ENCODE measurements around the gene CCDC85A.

CCDC85A gene

GRCh38 chr2:56314371-56314770 lies 130.6 kb downstream of the CCDC85A start:
- DNase-seq = no peak

- no peak for DNase-seq
Measured at GRCh38 chr2:56314796-56315195, 131.0 kb downstream of the CCDC85A start.

GRCh38 chr2:56315376-56315775 lies 131.6 kb downstream of the CCDC85A start:
- DNase-seq = no peak

- DNase-seq = no peak
Measured at GRCh38 chr2:56316011-56316410, 132.2 kb downstream of the CCDC85A start.

GRCh38 chr2:56318147-56318546 lies 134.4 kb downstream of the CCDC85A start:
- DNase-seq = no peak

- DNase-seq = no peak
Measured at GRCh38 chr2:56325661-56326345, 142.0 kb downstream of the CCDC85A start.

- DNase-seq = no peak
Measured at GRCh38 chr2:56326346-56326741, 142.6 kb downstream of the CCDC85A start.

GRCh38 chr2:56331810-56332209 lies 148.0 kb downstream of the CCDC85A start:
- no peak for DNase-seq

- DNase-seq = no peak
Measured at GRCh38 chr2:56333812-56334485, 150.2 kb downstream of the CCDC85A start.

GRCh38 chr2:56334622-56335021 lies 150.8 kb downstream of the CCDC85A start:
- DNase-seq = no peak

GRCh38 chr2:56335101-56335500 lies 151.3 kb downstream of the CCDC85A start:
- DNase-seq = no peak

GRCh38 chr2:56337342-56337741 lies 153.6 kb downstream of the CCDC85A start:
- DNase-seq = no peak

- DNase-seq = no peak
Measured at GRCh38 chr2:56338232-56338631, 154.4 kb downstream of the CCDC85A start.

- DNase-seq = no peak
Measured at GRCh38 chr2:56344771-56345170, 161.0 kb downstream of the CCDC85A start.

GRCh38 chr2:56347881-56348280 lies 164.1 kb downstream of the CCDC85A start:
- DNase-seq = no peak

- no peak for DNase-seq
Measured at GRCh38 chr2:56348392-56349210, 164.8 kb downstream of the CCDC85A start.

GRCh38 chr2:56357655-56358295 lies 174.0 kb downstream of the CCDC85A start:
- DNase-seq = no peak

- no peak for DNase-seq
Measured at GRCh38 chr2:56361844-56362243, 178.1 kb downstream of the CCDC85A start.

GRCh38 chr2:56364902-56365301 lies 181.1 kb downstream of the CCDC85A start:
- DNase-seq = no peak

- no peak for DNase-seq
Measured at GRCh38 chr2:56369316-56369715, 185.5 kb downstream of the CCDC85A start.

- no peak for DNase-seq
Measured at GRCh38 chr2:56372071-56372656, 188.4 kb downstream of the CCDC85A start.

- DNase-seq = no peak
Measured at GRCh38 chr2:56375251-56375650, 191.5 kb downstream of the CCDC85A start.

Data from NCI-H1436 treated with DMSO at 0.1 percent for 48 hours (cell line).